Left lung (tissue), 10 donors: Measurements from ENCODE around the gene CMTM7. TPM values are rescaled to one million over a fixed set of nuclear protein-coding genes. Genes with fewer than 3 reads are reported as not detected.

Source experiments
- ATAC-seq: fragments of 200-7000 bp; cut with Tn5 transposase; one replicate; pipeline ENCODE4 v1.9.1; 2020; ENCODE audit warnings: moderate library complexity
- DNase-seq, 4 donors: peaks; one replicate each; pipeline ENCODE4 v3.0.0-alpha.2; 2013 to 2020
- H3K27ac ChIP-seq, 2 donors: fragments of 200-600 bp; sonication (generic) in 1 of 2; one replicate each; pipeline versions ENCODE4 v1.5.0 to v1.8.0; 2020 to 2021
- H3K27me3 ChIP-seq, 2 donors: fragments of 200-600 bp; sonication (generic) in 1 of 2; one replicate each; pipeline versions ENCODE4 v1.5.0 to v1.8.0; 2020 to 2021
- H3K36me3 ChIP-seq, 2 donors: fragments of 200-600 bp; sonication (generic) in 1 of 2; one replicate each; pipeline versions ENCODE4 v1.5.0 to v1.8.0; 2020 to 2021
- H3K4me1 ChIP-seq, 2 donors: fragments of 200-600 bp; one replicate each; pipeline ENCODE4 v1.8.0; 2021
- H3K4me3 ChIP-seq, 2 donors: fragments of 200-600 bp; sonication (generic) in 1 of 2; one replicate each; pipeline versions ENCODE4 v1.5.0 to v1.8.0; 2020 to 2021; ENCODE audit warnings: mild to moderate bottlenecking in 1 of 2
- H3K9me3 ChIP-seq, 2 donors: fragments of 200-600 bp; sonication (generic) in 1 of 2; one replicate each; pipeline versions ENCODE4 v1.5.0 to v1.8.0; 2020 to 2021
- intact Hi-C, 2 donors: fragments of 100-400 bp; cut with DNase I; formaldehyde crosslinking; loops; one replicate each; pipeline versions ENCODE4 v1.11.2 to v1.14.2; 2022
- polyA plus RNA-seq, 6 donors: library from polyadenylated mRNA; unstranded; fragments of 120-200 nt; gene quantifications; one replicate each; pipeline ENCODE4 v1.2.1, GENCODE V29; 2013; ENCODE audit not compliant: insufficient read length in 6 of 6
- total RNA-seq, 2 donors: library from RNA; stranded (reverse); fragmentation: NEBNext Ultra II Directional; extraction: Animal tissue kit (Norgen Biotek cat#: 25700); gene quantifications; one replicate each; pipeline ENCODE4 v1.2.1, GENCODE V29; 2021
- TF ChIP-seq, protein P1 (sequence below), 2 donors: fragments of 200-600 bp; sonication (generic) in 1 of 2; IDR thresholded peaks; one replicate each; pipeline versions ENCODE4 v1.5.0 to v1.8.0; 2021; ENCODE audit warnings: antibody characterized with exemption in 2 of 2
- donor health status: DM: no; HTN: yes; CAD: no.
- donor health status: DM: no; HTN: no; CAD: no.

The CMTM7 gene
- total and polyA plus RNA-seq, 8 donors: 46.7 to 80.5 (median 68.4) TPM

DNA sequence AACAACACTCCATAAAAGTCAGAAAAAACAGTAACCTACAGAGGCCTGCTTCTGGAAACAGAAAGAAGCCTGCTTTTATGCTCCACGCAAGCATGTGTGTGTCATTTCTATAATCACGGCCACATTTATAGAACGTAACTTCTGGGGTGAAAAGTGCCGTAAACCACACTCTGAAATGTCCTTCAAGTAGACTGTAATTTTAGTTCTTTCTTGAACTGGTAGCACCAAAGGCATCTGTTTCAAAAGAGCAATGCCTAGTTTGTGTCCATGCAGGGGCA, 19.5 kb upstream of the CMTM7 start:
- H3K4me3 ChIP-seq: no peak overlapping the region
- H3K27me3 ChIP-seq: no peaks in the 10 kb centered on the region
- H3K36me3 ChIP-seq: no peaks in the 10 kb centered on the region
- no peaks in the 10 kb centered on the region for H3K9me3 ChIP-seq
- intact Hi-C loops: no loop called here
- TF ChIP-seq, protein P1, sequence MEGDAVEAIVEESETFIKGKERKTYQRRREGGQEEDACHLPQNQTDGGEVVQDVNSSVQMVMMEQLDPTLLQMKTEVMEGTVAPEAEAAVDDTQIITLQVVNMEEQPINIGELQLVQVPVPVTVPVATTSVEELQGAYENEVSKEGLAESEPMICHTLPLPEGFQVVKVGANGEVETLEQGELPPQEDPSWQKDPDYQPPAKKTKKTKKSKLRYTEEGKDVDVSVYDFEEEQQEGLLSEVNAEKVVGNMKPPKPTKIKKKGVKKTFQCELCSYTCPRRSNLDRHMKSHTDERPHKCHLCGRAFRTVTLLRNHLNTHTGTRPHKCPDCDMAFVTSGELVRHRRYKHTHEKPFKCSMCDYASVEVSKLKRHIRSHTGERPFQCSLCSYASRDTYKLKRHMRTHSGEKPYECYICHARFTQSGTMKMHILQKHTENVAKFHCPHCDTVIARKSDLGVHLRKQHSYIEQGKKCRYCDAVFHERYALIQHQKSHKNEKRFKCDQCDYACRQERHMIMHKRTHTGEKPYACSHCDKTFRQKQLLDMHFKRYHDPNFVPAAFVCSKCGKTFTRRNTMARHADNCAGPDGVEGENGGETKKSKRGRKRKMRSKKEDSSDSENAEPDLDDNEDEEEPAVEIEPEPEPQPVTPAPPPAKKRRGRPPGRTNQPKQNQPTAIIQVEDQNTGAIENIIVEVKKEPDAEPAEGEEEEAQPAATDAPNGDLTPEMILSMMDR (IDR thresholded peaks at IDR 0.05): no peak
- no peaks in the 10 kb centered on the region for H3K4me1 ChIP-seq
- ATAC-seq: no peak
- no peak for DNase-seq
- H3K27ac ChIP-seq: no peak overlapping the region

DNA sequence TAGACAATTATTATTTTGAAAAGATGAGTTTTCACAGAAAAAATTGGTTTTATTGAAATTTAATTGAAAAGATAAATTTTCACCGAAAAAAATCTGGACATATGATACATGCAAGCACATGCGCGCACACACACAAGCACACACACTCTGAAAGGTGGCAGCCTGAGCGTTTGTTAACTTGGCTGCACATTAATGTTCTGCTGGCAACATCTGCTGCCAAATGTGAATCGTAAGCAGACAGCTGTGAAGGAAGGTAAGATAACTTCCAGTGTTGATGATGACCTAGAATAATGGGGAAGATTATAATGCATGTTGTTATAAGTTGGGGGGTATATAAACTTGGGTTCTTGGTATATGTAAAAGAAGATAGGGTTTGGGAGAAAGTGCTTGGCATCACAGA, 18.4 kb upstream of the CMTM7 start:
- intact Hi-C loops: no loop called here
- H3K4me1 ChIP-seq: no peaks in the 10 kb centered on the region
- no peak for DNase-seq
- H3K4me3 ChIP-seq: no peak overlapping the region
- no peaks in the 10 kb centered on the region for H3K27me3 ChIP-seq
- H3K9me3 ChIP-seq: no peaks in the 10 kb centered on the region
- TF ChIP-seq, protein P1 (IDR thresholded peaks at IDR 0.05): no peak
- no peak for ATAC-seq
- no peak overlapping the region for H3K27ac ChIP-seq
- no peaks in the 10 kb centered on the region for H3K36me3 ChIP-seq

DNA sequence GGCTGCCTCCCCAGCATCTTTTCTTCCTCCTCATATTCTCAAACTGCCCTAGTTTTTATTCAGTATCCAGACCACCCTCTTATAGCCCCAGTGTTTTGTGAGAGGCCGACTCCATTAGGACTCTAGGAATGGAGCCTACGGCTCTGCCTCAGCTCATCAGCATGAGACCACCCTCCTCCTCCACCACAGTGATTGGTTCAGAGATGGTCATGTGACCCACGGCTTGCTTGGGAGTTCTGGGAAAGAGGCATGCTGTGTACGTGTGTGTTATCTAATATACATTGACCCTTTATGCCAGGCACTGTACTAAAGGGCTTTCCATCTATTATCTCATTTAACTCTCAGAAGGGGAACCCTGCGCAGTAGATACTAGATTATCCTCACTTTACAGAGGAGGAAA, 17.8 kb upstream of the CMTM7 start:
- Histone ChIP-seq H3K4me1 (no peaks in the 10 kb centered on the region), H3K9me3 (no peaks in the 10 kb centered on the region), H3K4me3 (no peak overlapping the region), H3K36me3 (no peaks in the 10 kb centered on the region), H3K27me3 (no peaks in the 10 kb centered on the region), H3K27ac (no peak overlapping the region)
- ATAC-seq: no peak
- DNase-seq: no peak
- intact Hi-C loops: no loop called here
- TF ChIP-seq, protein P1 (IDR thresholded peaks at IDR 0.05): no peak

DNA sequence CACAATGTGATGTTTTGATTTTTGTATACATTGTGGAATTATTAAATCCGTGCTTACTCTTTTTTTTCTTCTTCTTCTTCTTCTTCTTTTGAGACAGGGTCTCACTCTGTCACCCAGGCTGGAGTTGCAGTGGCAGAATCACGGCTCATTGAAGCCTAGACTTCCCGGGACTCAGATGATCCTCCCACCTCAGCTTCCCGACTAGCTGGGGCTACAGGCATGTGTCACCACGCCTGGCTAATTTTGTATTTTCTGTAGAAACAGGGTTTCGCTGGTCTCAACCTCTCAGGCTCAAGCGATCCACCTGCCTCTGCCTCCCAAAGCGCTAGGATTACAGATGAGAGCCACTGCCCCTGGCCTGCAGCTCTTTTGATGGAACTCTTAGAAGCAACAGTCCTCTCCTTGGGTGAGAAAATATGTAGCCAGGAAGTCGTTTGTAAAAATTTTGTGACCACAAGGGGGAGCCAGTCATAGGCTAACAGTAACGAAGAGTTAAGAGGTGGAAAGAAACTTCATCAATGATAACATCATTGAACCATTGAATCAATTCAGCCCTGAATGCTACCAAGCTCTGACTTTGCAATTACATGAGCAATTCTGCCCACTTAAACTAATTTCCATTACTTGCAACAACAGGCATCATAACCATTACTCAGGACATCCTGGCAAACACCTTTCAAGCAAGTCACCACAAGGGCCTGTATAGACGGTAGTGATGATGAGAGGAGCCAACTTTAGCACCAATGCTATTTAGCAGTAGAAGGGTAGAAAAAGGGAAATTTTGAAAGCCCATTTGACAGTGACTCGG, 16.7 kb upstream of the CMTM7 start:
- ATAC-seq (peak; percentile 86), DNase-seq (peak in 2 of 4 donors; percentile 61 to 76)
- Histone ChIP-seq H3K4me1 (no peaks in the 10 kb centered on the region), H3K27me3 (no peaks in the 10 kb centered on the region), H3K27ac (no peak overlapping the region), H3K4me3 (no peak overlapping the region), H3K36me3 (no peaks in the 10 kb centered on the region), H3K9me3 (no peaks in the 10 kb centered on the region)
- TF ChIP-seq, protein P1 (IDR thresholded peaks at IDR 0.05): peak; percentile 55 to 61
- intact Hi-C loops: no loop called here

DNA sequence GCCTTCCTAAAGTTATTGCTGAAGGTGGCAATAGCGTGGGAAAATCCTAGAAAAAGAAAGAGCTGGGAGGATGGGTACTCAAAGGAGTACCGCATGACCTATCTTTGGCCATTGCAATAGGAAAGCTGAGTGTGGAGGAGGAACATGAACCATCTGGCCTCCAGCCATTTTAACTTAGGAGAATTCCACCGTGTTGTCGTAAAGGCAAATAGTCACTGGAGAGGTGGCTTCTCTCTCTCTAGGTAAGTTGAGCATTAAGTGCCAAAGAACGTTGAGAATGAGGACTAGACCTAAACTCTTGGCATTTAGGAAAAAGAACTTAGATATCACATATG, 16.1 kb upstream of the CMTM7 start:
- H3K4me3 ChIP-seq: no peak overlapping the region
- DNase-seq (no peak), ATAC-seq (no peak)
- H3K27ac ChIP-seq: no peak overlapping the region
- H3K4me1 ChIP-seq: no peaks in the 10 kb centered on the region
- TF ChIP-seq, protein P1 (IDR thresholded peaks at IDR 0.05): no peak
- no peaks in the 10 kb centered on the region for H3K9me3 ChIP-seq
- intact Hi-C loops: no loop called here
- no peaks in the 10 kb centered on the region for H3K36me3 ChIP-seq
- H3K27me3 ChIP-seq: no peaks in the 10 kb centered on the region
